ENCODE measurements around the gene PPP2R2C.

The PPP2R2C gene

GRCh38 chr4:6472387-6473263 is at the start of gene PPP2R2C:
Gene PPP2R2C, minus strand, starts transcription at chr4:6472614. Its CDS starts 385 bp downstream, at chr4:6472229.
- DNase-seq (ENCODE audit: low read depth) = no peak

DNA sequence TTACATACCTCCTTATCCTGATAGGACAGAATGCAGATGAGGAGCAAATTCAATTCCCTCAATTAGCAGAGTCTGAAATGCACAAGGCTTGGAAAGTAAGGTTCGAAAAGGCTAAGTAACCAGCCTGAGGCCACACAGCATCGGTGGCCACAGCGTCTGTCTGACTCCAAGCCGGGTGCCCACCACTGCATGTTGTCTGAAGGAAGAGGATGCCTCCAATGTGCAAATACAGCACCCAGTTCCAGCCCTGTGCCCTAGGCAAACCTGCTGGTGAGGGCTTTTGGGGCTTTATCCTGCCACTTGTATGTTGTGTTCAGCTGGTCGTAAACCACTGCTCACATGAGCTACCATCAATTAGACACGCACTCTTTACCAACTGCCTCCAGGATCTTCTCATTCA is 48.6 kb upstream of the PPP2R2C start:
- DNase-seq (ENCODE audit: low read depth) = no peak

GRCh38 chr4:6520051-6520636 is 47.7 kb upstream of the PPP2R2C start:
- no peak for DNase-seq (ENCODE audit: low read depth)

GRCh38 chr4:6517171-6517570 is 44.8 kb upstream of the PPP2R2C start:
- no peak for DNase-seq (ENCODE audit: low read depth)

GRCh38 chr4:6516762-6517161 is 44.3 kb upstream of the PPP2R2C start:
- no peak for DNase-seq (ENCODE audit: low read depth)

DNA sequence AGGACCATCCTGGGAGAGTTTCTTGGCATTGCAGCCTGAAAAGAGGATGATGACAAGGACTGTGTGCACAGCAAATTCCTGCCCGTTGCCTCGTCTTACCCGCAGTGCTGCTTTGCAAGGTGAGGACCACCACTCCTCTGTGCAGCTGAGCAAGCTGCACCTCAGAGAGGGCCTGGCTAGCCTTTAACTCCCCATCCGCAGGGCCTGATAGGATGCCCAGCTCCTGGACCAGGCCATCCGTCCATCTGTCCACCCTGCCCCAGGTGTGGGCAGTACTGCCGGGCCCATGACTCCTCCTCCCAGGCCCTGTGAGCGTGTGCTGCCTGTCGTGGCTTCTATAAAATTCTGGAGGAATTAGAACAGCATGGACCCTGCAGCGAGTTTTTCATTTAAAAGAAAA is 43.9 kb upstream of the PPP2R2C start:
- no peak for DNase-seq (ENCODE audit: low read depth)

GRCh38 chr4:6513678-6514077 is 41.3 kb upstream of the PPP2R2C start:
- no peak for DNase-seq (ENCODE audit: low read depth)

GRCh38 chr4:6509587-6509986 is 37.2 kb upstream of the PPP2R2C start:
- DNase-seq (ENCODE audit: low read depth) = peak; percentile 4

DNA sequence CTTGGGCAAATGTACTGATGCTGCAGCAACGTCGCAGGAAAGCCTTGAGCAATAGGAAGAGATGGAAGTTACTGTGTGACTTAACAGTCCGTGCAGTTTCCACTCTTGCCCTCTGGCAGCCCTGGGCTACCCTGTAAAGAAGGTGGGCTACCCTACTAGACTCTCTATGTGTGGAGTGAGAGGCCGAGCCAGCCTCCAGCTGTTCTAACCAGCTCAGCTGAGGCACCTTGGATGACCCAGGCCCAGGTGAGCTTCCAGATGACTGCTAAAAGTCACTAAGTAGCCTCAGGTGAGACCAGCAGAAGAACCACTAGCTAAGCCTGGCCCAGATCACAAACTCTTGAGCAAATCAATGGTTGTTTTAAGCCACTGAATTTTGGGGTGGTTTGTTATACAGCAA is 34.9 kb upstream of the PPP2R2C start:
- no peak for DNase-seq (ENCODE audit: low read depth)

DNA sequence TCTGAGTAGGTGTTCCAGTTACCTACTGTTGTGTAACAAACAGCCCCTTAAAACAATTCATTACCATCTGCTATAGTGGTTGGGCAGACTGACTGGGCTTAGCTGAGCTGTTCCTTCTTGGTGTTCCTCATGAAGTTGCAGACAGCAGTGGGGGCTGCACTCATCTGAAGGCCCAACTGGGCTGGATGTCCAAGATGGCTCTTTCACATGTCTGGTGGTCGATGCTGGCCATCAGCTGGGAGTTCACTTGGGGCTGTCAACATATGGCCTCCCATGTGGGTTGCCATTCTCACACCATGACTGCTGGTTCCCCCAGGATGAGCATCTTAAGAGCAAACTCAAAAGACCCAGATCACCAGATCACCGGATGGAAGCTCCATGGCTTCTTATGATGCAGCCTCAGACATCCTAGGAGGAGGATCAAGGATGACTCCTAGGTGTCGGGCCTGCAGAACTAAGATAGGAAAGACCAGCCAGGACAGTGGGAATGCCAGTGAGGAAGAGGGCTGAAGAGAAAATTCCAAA is 34.3 kb upstream of the PPP2R2C start:
- DNase-seq (ENCODE audit: low read depth) = no peak

DNA sequence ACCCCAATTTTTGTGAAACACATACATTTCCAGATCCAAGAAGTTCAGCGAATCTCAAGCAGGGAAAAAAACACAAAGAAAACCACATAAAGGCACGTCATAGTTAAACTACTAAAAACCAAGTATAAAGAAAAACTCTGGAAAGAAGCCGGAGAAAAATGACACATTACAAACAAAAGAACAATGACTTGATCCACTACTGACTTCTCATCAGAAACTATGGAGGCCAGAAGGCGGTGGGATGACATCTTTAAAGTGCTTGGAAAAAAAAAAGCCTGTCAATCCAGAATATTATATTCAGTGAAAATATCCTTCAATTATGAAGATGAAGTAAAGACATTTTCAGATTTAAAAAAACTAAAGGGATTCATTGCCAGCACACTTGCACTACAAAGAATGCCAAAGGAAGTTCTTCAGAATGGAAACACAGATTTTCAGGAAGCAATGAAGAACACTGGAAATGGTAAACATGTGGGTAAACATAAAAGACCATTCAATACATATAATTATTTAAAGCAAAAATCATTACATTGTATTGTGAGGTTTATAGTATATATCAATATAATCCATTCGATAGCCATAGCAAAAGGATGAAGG is 32.6 kb upstream of the PPP2R2C start:
- DNase-seq (ENCODE audit: low read depth) = no peak

- DNase-seq (ENCODE audit: low read depth) = no peak
Observed at GRCh38 chr4:6502747-6503465, 30.5 kb upstream of the PPP2R2C start.

DNA sequence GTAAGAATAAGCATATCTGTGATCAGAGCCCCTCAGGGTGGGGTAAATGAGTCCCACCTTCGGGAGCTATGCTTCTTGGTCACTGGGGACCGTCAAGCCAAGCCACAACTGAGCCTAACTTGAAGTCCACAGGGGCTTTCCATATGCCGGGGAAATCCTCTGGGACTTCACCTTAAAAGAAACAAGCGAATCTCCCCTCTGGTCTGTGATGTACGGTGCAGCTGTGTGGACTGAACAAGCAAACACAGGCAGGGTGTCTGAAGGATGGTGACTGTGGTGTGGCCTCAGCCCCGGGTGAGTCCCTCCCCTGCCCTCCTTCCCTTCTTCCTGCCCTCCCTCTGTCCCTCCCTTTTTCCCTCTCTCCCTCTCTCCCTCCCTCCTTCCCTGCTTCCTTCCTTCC is 29.7 kb upstream of the PPP2R2C start:
- DNase-seq (ENCODE audit: low read depth) = no peak

DNA sequence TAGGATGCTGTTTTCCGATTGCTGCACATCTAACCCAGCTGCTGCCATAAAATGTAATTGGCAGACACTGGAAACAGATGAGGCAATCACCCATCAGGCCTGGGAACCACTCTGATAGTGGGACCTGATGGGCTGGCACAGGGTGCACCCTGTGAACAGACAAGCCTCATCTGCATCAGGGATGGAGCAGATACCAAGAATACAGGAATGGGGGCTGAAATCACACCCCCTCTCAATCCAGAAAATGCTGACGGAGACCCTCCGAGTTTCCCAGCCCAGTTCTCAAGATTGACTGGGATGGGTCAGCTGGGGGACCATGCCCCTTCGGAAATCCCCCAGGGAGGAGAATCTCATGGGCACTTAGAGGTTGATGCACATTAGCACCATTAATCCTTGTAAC is 28.8 kb upstream of the PPP2R2C start:
- no peak for DNase-seq (ENCODE audit: low read depth)

DNA sequence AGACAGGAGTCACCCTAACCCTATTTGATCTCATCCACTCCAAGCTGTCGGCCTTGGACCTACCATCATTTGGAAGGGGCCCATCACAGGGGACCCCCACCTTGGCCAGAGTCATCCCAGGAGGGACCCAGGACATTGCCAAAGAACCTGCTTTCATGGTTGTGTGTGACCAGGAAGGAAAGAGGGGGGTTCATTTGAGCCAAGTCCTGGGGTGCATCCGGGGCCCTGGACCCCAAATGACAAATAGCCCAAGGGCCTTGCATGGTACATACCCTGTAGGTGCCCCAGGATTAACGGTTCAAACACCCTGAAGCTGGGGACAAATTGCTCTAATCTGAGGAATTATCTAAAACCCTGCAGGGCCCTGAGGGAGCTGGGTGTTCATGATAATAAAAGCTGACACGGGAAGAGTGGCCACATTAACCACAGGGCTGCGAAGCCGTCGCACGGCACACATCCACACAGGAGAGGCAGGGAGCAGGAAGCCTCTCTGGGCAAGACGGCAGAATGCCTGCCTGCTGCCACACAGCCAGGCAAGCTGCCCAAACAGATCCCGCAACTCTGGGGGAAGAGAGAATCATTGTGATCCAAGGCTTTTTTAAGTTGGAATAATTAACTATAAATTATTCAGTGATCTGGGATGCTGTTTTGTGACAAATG is 28.2 kb upstream of the PPP2R2C start:
- no peak for DNase-seq (ENCODE audit: low read depth)

DNA sequence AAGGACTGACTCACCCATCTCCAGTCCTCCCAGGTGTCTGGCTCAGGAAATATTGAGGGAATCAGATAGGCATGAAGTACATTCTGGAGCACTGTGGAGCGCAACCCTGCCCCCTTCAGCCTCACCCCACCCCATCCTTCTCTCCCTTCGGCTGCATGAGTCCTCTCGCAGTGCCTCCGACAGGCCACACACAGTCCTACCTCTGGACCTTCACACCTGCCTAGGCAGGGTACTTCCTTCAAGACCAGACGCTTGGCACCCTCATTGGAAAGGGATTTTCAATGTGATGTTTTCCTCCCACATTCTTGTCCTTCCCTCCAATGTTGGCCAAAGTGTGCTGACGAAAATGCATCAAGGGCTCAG is 26.8 kb upstream of the PPP2R2C start:
- DNase-seq (ENCODE audit: low read depth) = no peak

- DNase-seq (ENCODE audit: low read depth) = no peak
Observed at GRCh38 chr4:6498511-6499237, 26.3 kb upstream of the PPP2R2C start.

DNA sequence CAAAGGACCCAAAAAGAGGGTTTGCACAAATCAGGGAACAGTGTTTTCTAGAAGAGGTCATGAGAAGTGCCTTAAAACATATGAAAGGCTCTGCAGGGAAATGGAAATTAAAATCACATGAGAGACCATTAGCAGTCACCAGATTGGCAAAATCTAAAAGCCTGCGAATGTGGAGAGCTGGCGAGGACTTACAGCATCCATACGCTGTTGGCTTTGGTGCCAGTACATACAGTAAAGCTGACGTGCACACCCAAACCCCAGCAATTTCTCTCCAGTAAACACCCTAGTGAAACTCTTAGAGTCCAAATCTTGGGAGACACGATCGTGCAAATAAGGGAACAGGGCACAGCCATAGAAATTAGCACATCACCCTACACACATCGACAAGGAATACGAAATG is 25.4 kb upstream of the PPP2R2C start:
- DNase-seq (ENCODE audit: low read depth) = no peak

- no peak for DNase-seq (ENCODE audit: low read depth)
Observed at GRCh38 chr4:6495736-6496135, 23.3 kb upstream of the PPP2R2C start.

GRCh38 chr4:6495296-6495590 is 22.8 kb upstream of the PPP2R2C start:
- no peak for DNase-seq (ENCODE audit: low read depth)

All from ELR (cell line).